Measurements from ENCODE around the gene TTC7B.

Gene TTC7B

GRCh38 chr14:90555126-90556011 is 260.9 kb downstream of the TTC7B start:
- peak overlapping the region; percentile 75 for H3K27ac ChIP-seq
- no peak for TF ChIP-seq ZFX (IDR thresholded peaks at IDR 0.05)
- no peak for TF ChIP-seq CTCF (conservative IDR thresholded peaks at IDR 0.05)

GRCh38 chr14:90554341-90554740 is 261.9 kb downstream of the TTC7B start:
- TF ChIP-seq CTCF (conservative IDR thresholded peaks at IDR 0.05) (no peak), ZFX (IDR thresholded peaks at IDR 0.05) (no peak)
- H3K27ac ChIP-seq, result peak overlapping the region; percentile 75

GRCh38 chr14:90553921-90554336 is 262.3 kb downstream of the TTC7B start:
- TF ChIP-seq ZFX (IDR thresholded peaks at IDR 0.05), result no peak
- no peak for TF ChIP-seq CTCF (conservative IDR thresholded peaks at IDR 0.05)
- H3K27ac ChIP-seq, result peak overlapping the region; percentile 75

GRCh38 chr14:90553298-90553920 is 262.8 kb downstream of the TTC7B start:
- H3K27ac ChIP-seq, result peak overlapping the region; percentile 75
- TF ChIP-seq ZFX (IDR thresholded peaks at IDR 0.05), result no peak
- TF ChIP-seq CTCF (conservative IDR thresholded peaks at IDR 0.05), result no peak

- TF ChIP-seq CTCF (conservative IDR thresholded peaks at IDR 0.05) (no peak), ZFX (IDR thresholded peaks at IDR 0.05) (no peak)
- peak overlapping the region; percentile 75 for H3K27ac ChIP-seq
Measured at GRCh38 chr14:90552465-90553297, 263.5 kb downstream of the TTC7B start.

- peak overlapping the region; percentile 75; the same call in 1 of the 2 replicates for H3K27ac ChIP-seq
- TF ChIP-seq ZFX (IDR thresholded peaks at IDR 0.05) (no peak), CTCF (conservative IDR thresholded peaks at IDR 0.05) (no peak)
Measured at GRCh38 chr14:90551733-90552464, 264.3 kb downstream of the TTC7B start.

Measured in C4-2B (cell line).